K562 (cell line): ENCODE data around the gene PNPLA2. TPM values are rescaled to one million over a fixed set of nuclear protein-coding genes. Genes with fewer than 3 reads are reported as not detected.

Source experiments
- CEBPG ChIP-seq, 3 experiments: fragments of 200-800 bp in 1 of 3; sonication (Bioruptor generic) in 1 of 3; sonication (generic) in 1 of 3; formaldehyde crosslinking in 1 of 3; IDR thresholded peaks in 2 of 3; conservative IDR thresholded peaks in 1 of 3; 2 replicates each; pipeline versions ENCODE4 v1.6.1 to v1.8.0; 2016 to 2022; ENCODE audit warnings: missing compliant biosample characterization in 2 of 3, missing genetic modification characterization in 2 of 3, mild to moderate bottlenecking in 1 of 3, missing genetic modification reagents in 1 of 3
- POLR2A ChIP-seq: fragments of 450-650 bp; conservative IDR thresholded peaks from 2 replicates; pipeline ENCODE4 v1.6.1; 2016
- POLR2G ChIP-seq: fragments of 200-400 bp; formaldehyde crosslinking; IDR thresholded peaks from 2 replicates; pipeline ENCODE4 v1.6.1; 2017; ENCODE audit warnings: low read depth, mild to moderate bottlenecking, antibody characterized with exemption, low read length, moderate library complexity
- POLR3G ChIP-seq: IDR thresholded peaks from 2 replicates; pipeline ENCODE4 v1.6.1; 2011; ENCODE audit not compliant: insufficient read length, insufficient replicate concordance; ENCODE audit errors: extremely low read depth
- SAFB2 ChIP-seq: fragments of 200-400 bp; formaldehyde crosslinking; IDR thresholded peaks from 2 replicates; pipeline ENCODE4 v1.6.1; 2018; ENCODE audit warnings: borderline replicate concordance, low read length, low read depth, moderate library complexity; ENCODE audit not compliant: severe bottlenecking
- SAP30 ChIP-seq: fragments of 200-600 bp; sonication (generic); IDR thresholded peaks from 2 replicates; pipeline ENCODE4 v1.6.1; 2012; ENCODE audit warnings: borderline replicate concordance, low read depth, mild to moderate bottlenecking, moderate library complexity, low read length, control low read depth, inconsistent platforms; ENCODE audit not compliant: insufficient read depth, poor library complexity, severe bottlenecking
- SIN3A ChIP-seq, 2 experiments: fragments of 150-350 bp in 1 of 2; IDR thresholded peaks; 2 replicates each; pipeline ENCODE4 v1.6.1; 2011 to 2016; ENCODE audit warnings: borderline replicate concordance in 2 of 2, low read depth in 2 of 2, low read length in 2 of 2, mild to moderate bottlenecking in 2 of 2, moderate library complexity in 2 of 2; ENCODE audit not compliant: control insufficient read depth in 1 of 2
- SNRNP70 ChIP-seq: fragments of 200-400 bp; formaldehyde crosslinking; optimal IDR thresholded peaks from 2 replicates; pipeline ENCODE3; 2017; ENCODE audit warnings: low read depth, low read length
- U2AF2 ChIP-seq: fragments of 200-400 bp; formaldehyde crosslinking; optimal IDR thresholded peaks from 2 replicates; pipeline ENCODE3; 2017; ENCODE audit warnings: low read depth, mild to moderate bottlenecking, low read length
- ZNF212 ChIP-seq: fragments of 450-650 bp; formaldehyde crosslinking; IDR thresholded peaks from 2 replicates; pipeline ENCODE4 v1.4.0; 2020; ENCODE audit warnings: mild to moderate bottlenecking
- ZNF644 ChIP-seq: fragments of 200-800 bp; sonication (Bioruptor generic); IDR thresholded peaks from 2 replicates; pipeline ENCODE4 v1.6.1; 2016; ENCODE audit warnings: low read depth, missing genetic modification characterization, missing compliant biosample characterization
- polyA plus RNA-seq, 8 experiments: library from polyadenylated mRNA; depleted of rRNA in 4 of 8; stranded (reverse) in 5 of 8; unstranded in 3 of 8; fragments of >200 nt; fragmentation: Nextera tagmentation in 2 of 8; fragmentation: Illumina TruSeq in 1 of 8; extraction: Ambion mirVana in 2 of 8; extraction: Trizol in 1 of 8; gene quantifications; 2 replicates each; pipeline versions ENCODE4 v1.2.1 to v1.2.3, GENCODE V29; 2011 to 2014; ENCODE audit warnings: inconsistent platforms in 1 of 8, missing spikeins in 1 of 8
- total RNA-seq, 7 experiments: library from RNA; depleted of rRNA in 6 of 7; stranded (reverse); fragments of >200 nt in 6 of 7; fragmentation: Illumina TruSeq in 2 of 7; extraction: Trizol in 2 of 7; gene quantifications; 2 replicates each; pipeline versions ENCODE4 v1.2.1 to v1.2.3, GENCODE V29; 2011 to 2021; ENCODE audit warnings: low replicate concordance in 1 of 7
- TF ChIP-seq, protein P1 (sequence below), 3 experiments: IDR thresholded peaks in 2 of 3; conservative IDR thresholded peaks in 1 of 3; 2 replicates each; pipeline ENCODE4 v1.5.1; 2011 to 2012; ENCODE audit warnings: low read length in 3 of 3, mild to moderate bottlenecking in 3 of 3, control low read depth in 2 of 3, improper control_type of control experiment in 1 of 3, inconsistent platforms in 1 of 3, low read depth in 1 of 3, mixed read lengths in 1 of 3, moderate library complexity in 1 of 3; ENCODE audit not compliant: insufficient read depth in 2 of 3
- TF ChIP-seq, protein P2 (sequence below): IDR thresholded peaks from 2 replicates; pipeline ENCODE4 v1.6.1; 2014; ENCODE audit warnings: antibody characterized with exemption

The PNPLA2 gene
- total and polyA plus RNA-seq, 9 of the 15 experiments (the other 6 are each of a cell fraction or from before 2014, with no cell fraction given), result 0.39 to 87.1 (median 8.4) TPM

DNA sequence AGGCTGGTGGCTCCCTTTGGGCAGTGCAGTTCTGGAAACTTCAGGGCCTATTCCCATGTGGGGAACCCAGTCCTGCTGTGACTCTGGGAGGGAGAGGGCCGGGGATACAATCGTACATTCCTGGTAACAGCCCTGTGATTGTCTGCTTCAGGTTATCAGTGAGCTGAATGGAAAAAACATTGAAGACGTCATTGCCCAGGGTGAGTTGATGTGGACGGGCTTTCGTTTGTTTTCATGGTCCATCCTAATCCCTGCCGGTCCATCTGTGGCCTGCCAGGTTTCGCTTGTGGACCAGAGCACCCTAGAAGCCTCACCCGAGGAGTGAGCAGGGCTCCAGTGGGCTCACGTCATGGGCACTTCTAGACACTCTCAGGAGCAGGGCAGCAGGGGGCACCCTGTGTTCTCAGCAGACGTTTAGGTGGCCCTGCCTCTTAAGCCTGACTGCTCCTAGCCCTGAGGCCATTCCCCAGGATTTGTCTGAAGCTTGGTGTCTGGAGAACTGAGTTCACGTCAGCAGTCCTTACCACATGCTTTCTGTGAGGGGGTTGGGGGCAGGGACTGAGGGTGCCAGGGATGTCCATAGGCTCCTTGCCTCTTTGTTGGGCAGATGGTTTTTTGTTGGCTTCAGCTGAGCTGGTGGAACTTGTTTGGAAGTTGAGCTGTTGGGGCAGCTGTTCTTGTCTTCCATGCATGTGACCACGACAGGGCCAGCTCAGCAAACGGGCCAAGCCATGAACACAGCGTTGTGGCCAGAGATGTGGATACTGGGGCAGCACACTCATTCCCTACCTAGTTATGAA is 7.1 kb upstream of the PNPLA2 start (continued):
- TF ChIP-seq SAFB2 (no peak), POLR2G (peak; percentile 45), SAP30 (no peak), ZNF212 (CRISPR knock-in tag) (no peak), SNRNP70 (peak; percentile 62), ZNF644 (no peak), POLR3G (no peak), SIN3A (IDR thresholded peaks at IDR 0.05; ENCODE audit: borderline replicate concordance in 2 of 2, control insufficient read depth in 1 of 2, low read depth in 2 of 2, low read length in 2 of 2) (0 out of 4 replicates have a peak, but pooled peaks of 1 of the 2 experiments have one; percentile 17), CEBPG (CRISPR knock-in tag; IDR thresholded peaks at IDR 0.05) (no peak), CEBPG (tag; conservative IDR thresholded peaks at IDR 0.05 in 1 of 2, IDR thresholded peaks at IDR 0.05 in 1 of 2) (no peak), U2AF2 (no peak), POLR2A (peak; percentile 14; the same call in 1 of the 2 replicates)
- TF ChIP-seq, protein P1, sequence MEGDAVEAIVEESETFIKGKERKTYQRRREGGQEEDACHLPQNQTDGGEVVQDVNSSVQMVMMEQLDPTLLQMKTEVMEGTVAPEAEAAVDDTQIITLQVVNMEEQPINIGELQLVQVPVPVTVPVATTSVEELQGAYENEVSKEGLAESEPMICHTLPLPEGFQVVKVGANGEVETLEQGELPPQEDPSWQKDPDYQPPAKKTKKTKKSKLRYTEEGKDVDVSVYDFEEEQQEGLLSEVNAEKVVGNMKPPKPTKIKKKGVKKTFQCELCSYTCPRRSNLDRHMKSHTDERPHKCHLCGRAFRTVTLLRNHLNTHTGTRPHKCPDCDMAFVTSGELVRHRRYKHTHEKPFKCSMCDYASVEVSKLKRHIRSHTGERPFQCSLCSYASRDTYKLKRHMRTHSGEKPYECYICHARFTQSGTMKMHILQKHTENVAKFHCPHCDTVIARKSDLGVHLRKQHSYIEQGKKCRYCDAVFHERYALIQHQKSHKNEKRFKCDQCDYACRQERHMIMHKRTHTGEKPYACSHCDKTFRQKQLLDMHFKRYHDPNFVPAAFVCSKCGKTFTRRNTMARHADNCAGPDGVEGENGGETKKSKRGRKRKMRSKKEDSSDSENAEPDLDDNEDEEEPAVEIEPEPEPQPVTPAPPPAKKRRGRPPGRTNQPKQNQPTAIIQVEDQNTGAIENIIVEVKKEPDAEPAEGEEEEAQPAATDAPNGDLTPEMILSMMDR (IDR thresholded peaks at IDR 0.05 in 2 of 3, conservative IDR thresholded peaks at IDR 0.05 in 1 of 3; ENCODE audit: insufficient read depth in 2 of 3, low read depth in 1 of 3, low read length in 3 of 3), result peak; percentile 5 to 14 (median 7); a peak in 1 of 6 replicates
- TF ChIP-seq, protein P2, sequence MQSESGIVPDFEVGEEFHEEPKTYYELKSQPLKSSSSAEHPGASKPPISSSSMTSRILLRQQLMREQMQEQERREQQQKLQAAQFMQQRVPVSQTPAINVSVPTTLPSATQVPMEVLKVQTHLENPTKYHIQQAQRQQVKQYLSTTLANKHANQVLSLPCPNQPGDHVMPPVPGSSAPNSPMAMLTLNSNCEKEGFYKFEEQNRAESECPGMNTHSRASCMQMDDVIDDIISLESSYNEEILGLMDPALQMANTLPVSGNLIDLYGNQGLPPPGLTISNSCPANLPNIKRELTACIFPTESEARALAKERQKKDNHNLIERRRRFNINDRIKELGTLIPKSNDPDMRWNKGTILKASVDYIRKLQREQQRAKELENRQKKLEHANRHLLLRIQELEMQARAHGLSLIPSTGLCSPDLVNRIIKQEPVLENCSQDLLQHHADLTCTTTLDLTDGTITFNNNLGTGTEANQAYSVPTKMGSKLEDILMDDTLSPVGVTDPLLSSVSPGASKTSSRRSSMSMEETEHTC, result no peak
